WERI-Rb-1 (cell line): ENCODE measurements around the gene DUOX2.

ENCODE experiments used
- DNase-seq: peaks from one replicate; pipeline ENCODE4 v3.0.0-alpha.2; 2020
- H3K27ac ChIP-seq: fragments of 250-450 bp; sonication (Bioruptor Pico); 2 replicates; pipeline ENCODE4 v1.5.1; 2020; ENCODE audit warnings: mild to moderate bottlenecking, moderate library complexity
- H3K27me3 ChIP-seq: fragments of 250-450 bp; sonication (Bioruptor Pico); 2 replicates; pipeline ENCODE4 v1.5.1; 2021; ENCODE audit warnings: mild to moderate bottlenecking, low read depth, moderate library complexity; ENCODE audit not compliant: insufficient read depth, severe bottlenecking
- H3K36me3 ChIP-seq: fragments of 250-450 bp; sonication (Bioruptor Pico); 2 replicates; pipeline ENCODE4 v1.5.1; 2020; ENCODE audit warnings: mild to moderate bottlenecking, moderate library complexity
- H3K4me3 ChIP-seq: 2 replicates; pipeline ENCODE4 v1.5.1; 2011; ENCODE audit warnings: low read depth, mild to moderate bottlenecking, control low read depth, low read length
- H3K9me3 ChIP-seq: fragments of 250-450 bp; sonication (Bioruptor Pico); 2 replicates; pipeline ENCODE4 v1.5.1; 2021; ENCODE audit warnings: mild to moderate bottlenecking, moderate library complexity; ENCODE audit not compliant: severe bottlenecking
- TF ChIP-seq, protein P1 (sequence below): IDR thresholded peaks from 2 replicates; pipeline ENCODE4 v1.5.1; 2011; ENCODE audit warnings: low read depth, mild to moderate bottlenecking, control low read depth, inconsistent platforms, low read length

Gene DUOX2

DNA sequence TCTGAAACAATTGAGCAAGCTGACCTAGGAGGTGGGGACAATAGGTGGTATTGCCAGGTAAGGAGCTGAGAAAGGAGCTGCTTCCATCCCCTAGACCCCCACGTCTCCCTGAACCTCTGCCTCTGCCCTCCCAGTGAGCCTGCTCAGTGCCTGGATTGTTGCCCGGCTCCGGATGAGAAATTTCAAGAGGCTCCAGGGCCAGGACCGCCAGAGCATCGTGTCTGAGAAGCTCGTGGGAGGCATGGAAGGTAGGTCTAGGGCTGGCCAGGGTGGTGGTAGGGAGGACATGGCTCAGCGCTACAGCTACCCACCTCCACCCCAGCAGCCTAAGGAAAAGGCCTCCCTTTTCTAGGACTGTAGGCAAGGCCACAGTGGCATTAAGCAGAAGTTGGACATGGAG is 29.1 kb upstream of the DUOX2 start:
- TF ChIP-seq, protein P1, sequence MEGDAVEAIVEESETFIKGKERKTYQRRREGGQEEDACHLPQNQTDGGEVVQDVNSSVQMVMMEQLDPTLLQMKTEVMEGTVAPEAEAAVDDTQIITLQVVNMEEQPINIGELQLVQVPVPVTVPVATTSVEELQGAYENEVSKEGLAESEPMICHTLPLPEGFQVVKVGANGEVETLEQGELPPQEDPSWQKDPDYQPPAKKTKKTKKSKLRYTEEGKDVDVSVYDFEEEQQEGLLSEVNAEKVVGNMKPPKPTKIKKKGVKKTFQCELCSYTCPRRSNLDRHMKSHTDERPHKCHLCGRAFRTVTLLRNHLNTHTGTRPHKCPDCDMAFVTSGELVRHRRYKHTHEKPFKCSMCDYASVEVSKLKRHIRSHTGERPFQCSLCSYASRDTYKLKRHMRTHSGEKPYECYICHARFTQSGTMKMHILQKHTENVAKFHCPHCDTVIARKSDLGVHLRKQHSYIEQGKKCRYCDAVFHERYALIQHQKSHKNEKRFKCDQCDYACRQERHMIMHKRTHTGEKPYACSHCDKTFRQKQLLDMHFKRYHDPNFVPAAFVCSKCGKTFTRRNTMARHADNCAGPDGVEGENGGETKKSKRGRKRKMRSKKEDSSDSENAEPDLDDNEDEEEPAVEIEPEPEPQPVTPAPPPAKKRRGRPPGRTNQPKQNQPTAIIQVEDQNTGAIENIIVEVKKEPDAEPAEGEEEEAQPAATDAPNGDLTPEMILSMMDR: no peak
- no peak for DNase-seq
- H3K27ac ChIP-seq: no peak overlapping the region
- H3K36me3 ChIP-seq: no peaks in the 10 kb centered on the region
- H3K9me3 ChIP-seq: no peaks in the 10 kb centered on the region
- H3K4me3 ChIP-seq: no peak overlapping the region
- no peaks in the 10 kb centered on the region for H3K27me3 ChIP-seq

DNA sequence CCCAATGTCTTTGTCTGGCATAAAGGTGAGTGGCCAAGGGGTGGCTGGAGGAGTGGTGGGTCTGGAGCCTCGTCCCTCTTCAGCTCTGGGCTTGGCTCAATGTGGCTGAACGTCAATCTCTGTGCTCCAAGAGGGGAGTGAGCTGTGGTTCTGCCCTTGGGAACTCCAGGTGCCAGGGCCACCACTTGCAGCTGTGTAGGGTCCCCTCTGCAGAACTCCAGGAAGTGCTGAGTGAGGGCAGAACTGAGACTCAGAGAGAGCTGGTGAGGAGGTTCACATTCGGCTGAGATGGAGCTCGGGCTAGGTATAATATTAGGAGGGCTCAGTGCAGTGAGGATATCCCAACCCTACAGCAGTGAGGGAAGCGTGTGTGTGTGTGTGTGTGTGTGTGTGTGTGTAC is 27.4 kb upstream of the DUOX2 start:
- Histone ChIP-seq H3K27ac (no peak overlapping the region), H3K9me3 (no peaks in the 10 kb centered on the region), H3K4me3 (no peak overlapping the region), H3K36me3 (no peaks in the 10 kb centered on the region), H3K27me3 (no peaks in the 10 kb centered on the region)
- TF ChIP-seq, protein P1: no peak
- no peak for DNase-seq

DNA sequence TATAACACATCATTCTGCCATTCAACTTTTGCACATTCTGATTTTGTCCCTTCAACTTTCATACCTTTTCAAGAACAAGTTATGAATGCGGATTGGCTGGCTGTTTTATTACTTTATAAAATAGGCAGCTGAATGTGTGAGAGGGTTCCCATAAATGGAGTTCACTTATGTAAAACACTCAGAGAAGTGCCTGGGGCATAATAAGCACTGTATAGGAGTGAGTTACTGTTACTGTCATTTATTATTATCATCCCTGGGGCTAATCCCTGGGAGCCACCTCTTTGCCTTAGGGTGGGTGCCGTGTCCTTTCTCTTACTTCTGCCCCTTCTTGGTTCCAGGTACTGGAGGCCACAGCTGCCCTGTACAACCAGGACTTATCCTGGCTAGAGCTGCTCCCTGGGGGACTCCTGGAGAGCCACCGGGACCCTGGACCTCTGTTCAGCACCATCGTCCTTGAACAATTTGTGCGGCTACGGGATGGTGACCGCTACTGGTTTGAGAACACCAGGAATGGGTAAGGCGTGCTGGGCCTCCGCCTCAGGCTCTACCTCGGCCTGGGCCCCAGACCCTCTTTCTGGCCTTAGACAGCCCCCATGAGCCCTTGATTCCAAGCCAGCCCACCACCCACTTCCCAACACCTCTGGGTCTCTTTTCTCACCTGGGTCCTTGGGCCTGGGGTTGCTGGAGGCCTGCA is 26.7 kb upstream of the DUOX2 start:
- TF ChIP-seq, protein P1: no peak
- no peak overlapping the region for H3K27ac ChIP-seq
- no peak overlapping the region for H3K4me3 ChIP-seq
- DNase-seq: no peak
- no peaks in the 10 kb centered on the region for H3K9me3 ChIP-seq
- H3K36me3 ChIP-seq: no peaks in the 10 kb centered on the region
- no peaks in the 10 kb centered on the region for H3K27me3 ChIP-seq

DNA sequence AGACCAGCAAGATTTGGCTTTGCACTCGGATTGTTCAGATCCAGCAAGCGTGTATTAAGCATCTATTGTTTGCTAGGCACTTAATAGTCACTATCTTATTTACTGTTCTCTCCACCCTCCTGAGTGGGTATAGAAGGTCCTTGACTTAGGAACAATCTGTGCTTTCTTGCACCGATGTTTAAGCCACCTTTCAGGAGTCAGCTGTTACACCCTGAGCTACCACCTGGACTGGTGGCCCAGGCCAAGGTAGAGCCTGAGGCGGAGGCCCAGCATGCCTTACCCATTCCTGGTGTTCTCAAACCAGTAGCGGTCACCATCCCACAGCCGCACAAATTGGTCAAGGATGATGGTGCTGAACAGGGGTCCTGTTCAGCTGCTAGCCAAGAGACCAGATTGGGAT is 25.8 kb upstream of the DUOX2 start:
- H3K27me3 ChIP-seq: no peaks in the 10 kb centered on the region
- H3K36me3 ChIP-seq: no peaks in the 10 kb centered on the region
- TF ChIP-seq, protein P1: no peak
- H3K9me3 ChIP-seq: no peaks in the 10 kb centered on the region
- DNase-seq: no peak
- H3K27ac ChIP-seq: no peak overlapping the region
- no peak overlapping the region for H3K4me3 ChIP-seq

DNA sequence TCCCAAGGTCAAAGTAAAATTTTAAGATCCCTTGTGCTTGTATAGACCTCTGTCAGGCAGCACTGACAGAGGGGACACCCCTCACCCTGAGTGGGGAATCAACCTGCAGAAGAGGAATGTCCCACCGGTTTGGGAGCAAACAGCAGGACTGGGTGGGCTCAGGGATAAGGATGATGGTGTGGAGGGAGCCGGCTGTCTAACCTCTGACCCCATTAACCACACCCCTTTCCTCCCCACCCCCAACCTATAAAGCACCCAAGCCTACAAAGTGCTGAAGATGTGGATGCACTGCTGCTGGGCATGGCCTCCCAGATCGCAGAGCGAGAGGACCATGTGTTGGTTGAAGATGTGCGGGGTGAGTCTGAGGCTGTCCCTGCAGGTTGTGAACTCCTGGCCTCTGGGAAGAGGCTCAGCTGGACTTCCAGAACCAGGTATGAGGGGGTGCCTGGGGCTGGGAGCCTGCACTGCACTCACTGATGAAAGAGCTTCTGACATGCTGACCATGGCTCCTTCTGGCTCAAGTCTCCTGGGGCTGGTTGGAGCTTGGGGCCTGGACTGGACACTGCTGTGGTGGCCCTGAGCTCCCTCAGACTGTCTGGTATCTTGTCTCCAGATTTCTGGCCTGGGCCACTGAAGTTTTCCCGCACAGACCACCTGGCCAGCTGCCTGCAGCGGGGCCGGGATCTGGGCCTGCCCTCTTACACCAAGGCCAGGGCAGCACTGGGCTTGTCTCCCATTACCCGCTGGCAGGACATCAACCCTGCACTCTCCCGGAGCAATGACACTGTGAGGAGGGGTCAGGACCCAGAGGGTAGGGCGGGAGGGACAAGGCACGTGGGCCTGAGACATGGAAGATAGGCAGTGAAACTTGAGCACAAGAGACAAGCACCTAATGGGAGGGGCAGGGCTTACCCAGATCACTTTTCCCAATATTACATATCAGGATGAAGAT is 25.1 kb upstream of the DUOX2 start:
- TF ChIP-seq, protein P1: no peak
- Histone ChIP-seq H3K4me3 (no peak overlapping the region), H3K9me3 (no peaks in the 10 kb centered on the region), H3K27me3 (no peaks in the 10 kb centered on the region), H3K27ac (no peak overlapping the region), H3K36me3 (no peaks in the 10 kb centered on the region)
- no peak for DNase-seq
